Neutrophil (primary cell): ENCODE data around the gene SYT12.

ENCODE experiments used
- H3K27ac ChIP-seq: fragments of 200-600 bp; sonication (generic); 2 replicates; pipeline ENCODE4 v1.5.1; 2016; ENCODE audit warnings: mild to moderate bottlenecking, moderate library complexity
- H3K27me3 ChIP-seq: fragments of 200-600 bp; sonication (generic); 2 replicates; pipeline ENCODE4 v1.6.0; 2016; ENCODE audit warnings: mild to moderate bottlenecking
- H3K36me3 ChIP-seq: fragments of 200-600 bp; sonication (generic); 2 replicates; pipeline ENCODE4 v1.5.1; 2017
- H3K4me1 ChIP-seq, 2 experiments: fragments of 200-600 bp in 1 of 2; sonication (generic) in 1 of 2; 1 replicate in 1 of 2; 2 replicates in 1 of 2; pipeline versions ENCODE4 v1.5.1 to v1.6.1; 2013 to 2016; ENCODE audit warnings: low read depth in 1 of 2, low read length in 1 of 2, mild to moderate bottlenecking in 1 of 2, moderate library complexity in 1 of 2; ENCODE audit not compliant: control insufficient read depth in 1 of 2, insufficient read depth in 1 of 2
- H3K4me3 ChIP-seq, 2 experiments: fragments of 200-600 bp in 1 of 2; sonication (generic) in 1 of 2; 1 replicate in 1 of 2; 2 replicates in 1 of 2; pipeline ENCODE4 v1.5.1; 2013 to 2016; ENCODE audit warnings: low read depth in 1 of 2, low read length in 1 of 2, mild to moderate bottlenecking in 1 of 2, moderate library complexity in 1 of 2
- H3K9me3 ChIP-seq: fragments of 200-600 bp; sonication (generic); 2 replicates; pipeline ENCODE4 v1.5.1; 2016
- CTCF ChIP-seq: fragments of 200-600 bp; sonication (generic); IDR thresholded peaks from 2 replicates; pipeline ENCODE4 v1.5.1; 2016; ENCODE audit warnings: antibody characterized with exemption

The SYT12 gene

GRCh38 chr11:67026941-67027340 lies 4.0 kb downstream of the SYT12 start:
- Histone ChIP-seq H3K36me3 (no peaks in the 10 kb centered on the region), H3K27ac (no peak overlapping the region), H3K4me1 (no peaks in the 10 kb centered on the region), H3K27me3 (peaks cover 100% of the 10 kb centered on the region), H3K4me3 (no peak overlapping the region), H3K9me3 (no peaks in the 10 kb centered on the region)
- TF ChIP-seq CTCF = no peak

DNA sequence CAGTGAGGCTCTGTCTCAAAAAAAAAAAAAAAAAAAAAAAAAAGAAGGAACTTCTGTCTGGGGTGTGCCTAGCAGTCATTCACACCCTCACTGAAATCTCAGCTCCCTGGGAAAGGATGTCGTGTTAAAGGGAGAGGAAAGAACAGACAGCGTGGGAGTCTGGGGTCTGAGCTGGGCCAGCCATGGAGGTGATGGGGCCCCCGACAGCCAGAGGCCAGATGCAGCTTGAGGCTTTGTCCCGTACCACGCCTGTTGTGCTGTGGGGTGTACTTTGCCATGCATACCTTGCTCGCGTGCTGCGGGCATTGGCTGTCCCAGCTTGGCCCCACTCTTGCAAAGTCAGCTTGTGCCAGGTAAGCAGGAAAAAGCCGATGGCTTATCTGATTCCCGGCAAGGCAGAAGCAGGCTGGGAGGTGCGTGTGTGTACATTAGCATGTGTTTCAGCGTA lies 4.6 kb downstream of the SYT12 start:
- no peak for TF ChIP-seq CTCF
- no peak overlapping the region for H3K4me3 ChIP-seq
- no peak overlapping the region for H3K27ac ChIP-seq
- H3K36me3 ChIP-seq = no peaks in the 10 kb centered on the region
- no peaks in the 10 kb centered on the region for H3K4me1 ChIP-seq
- H3K27me3 ChIP-seq = peaks cover 100% of the 10 kb centered on the region
- H3K9me3 ChIP-seq = no peaks in the 10 kb centered on the region

- no peaks in the 10 kb centered on the region for H3K4me1 ChIP-seq
- H3K4me3 ChIP-seq = no peak overlapping the region
- H3K27ac ChIP-seq = no peak overlapping the region
- no peaks in the 10 kb centered on the region for H3K36me3 ChIP-seq
- no peak for TF ChIP-seq CTCF
- peaks cover 100% of the 10 kb centered on the region for H3K27me3 ChIP-seq
- H3K9me3 ChIP-seq = no peaks in the 10 kb centered on the region
These were observed 5.1 kb downstream of the SYT12 start for GRCh38 chr11:67027943-67028542.

DNA sequence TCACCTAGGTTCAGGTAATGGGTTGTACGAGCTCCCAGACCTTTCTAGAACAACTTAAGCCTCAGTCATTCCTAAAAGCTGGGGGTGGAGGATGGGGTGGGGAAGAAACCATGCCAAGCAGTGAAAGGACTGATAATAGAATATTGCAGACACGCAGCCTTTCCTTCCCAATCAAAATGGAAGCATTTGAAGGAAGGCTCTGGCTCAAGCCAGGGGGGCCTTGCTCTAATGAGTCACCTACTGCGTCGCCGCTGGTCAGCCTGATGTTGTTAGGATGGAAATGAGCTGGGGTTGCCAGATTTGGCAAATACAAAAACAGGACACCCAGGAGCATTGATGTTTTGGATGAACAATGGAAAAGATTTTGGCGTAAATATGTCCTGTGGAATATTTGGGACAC lies 6.2 kb downstream of the SYT12 start:
- no peak overlapping the region for H3K4me3 ChIP-seq
- TF ChIP-seq CTCF = no peak
- H3K27ac ChIP-seq = no peak overlapping the region
- H3K27me3 ChIP-seq = peaks cover 100% of the 10 kb centered on the region
- H3K9me3 ChIP-seq = no peaks in the 10 kb centered on the region
- no peaks in the 10 kb centered on the region for H3K4me1 ChIP-seq
- no peaks in the 10 kb centered on the region for H3K36me3 ChIP-seq

DNA sequence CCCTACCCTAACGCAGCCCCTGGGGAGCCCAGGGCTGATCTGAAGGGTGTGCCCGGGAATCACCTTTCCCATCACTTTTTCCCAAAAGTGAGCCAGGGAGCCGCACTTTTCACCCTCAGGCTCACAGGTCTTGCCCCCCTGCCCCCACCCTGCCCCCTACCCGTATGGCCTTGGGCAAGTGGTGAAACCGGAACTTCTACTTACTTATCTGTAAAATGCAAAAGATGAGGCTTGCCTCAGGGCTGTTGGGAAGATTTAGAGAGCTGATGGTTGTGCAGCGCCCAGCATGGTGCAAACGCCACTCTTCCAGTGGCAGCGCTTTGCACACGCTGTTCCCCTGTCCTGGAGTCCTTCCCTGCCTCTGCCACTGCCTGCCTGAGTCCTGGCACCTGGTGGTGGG lies 8.0 kb downstream of the SYT12 start:
- no peaks in the 10 kb centered on the region for H3K9me3 ChIP-seq
- no peaks in the 10 kb centered on the region for H3K4me1 ChIP-seq
- no peaks in the 10 kb centered on the region for H3K36me3 ChIP-seq
- H3K4me3 ChIP-seq = no peak overlapping the region
- peaks cover 88% of the 10 kb centered on the region for H3K27me3 ChIP-seq
- TF ChIP-seq CTCF = no peak
- H3K27ac ChIP-seq = no peak overlapping the region
